ENCODE data around the gene LUZP1. TPM values are rescaled to one million over a fixed set of nuclear protein-coding genes. Genes with fewer than 3 reads are reported as not detected.

LUZP1 gene
- total and polyA plus RNA-seq, 12 donors = 7.1 to 65.3 (median 26.5) TPM

DNA sequence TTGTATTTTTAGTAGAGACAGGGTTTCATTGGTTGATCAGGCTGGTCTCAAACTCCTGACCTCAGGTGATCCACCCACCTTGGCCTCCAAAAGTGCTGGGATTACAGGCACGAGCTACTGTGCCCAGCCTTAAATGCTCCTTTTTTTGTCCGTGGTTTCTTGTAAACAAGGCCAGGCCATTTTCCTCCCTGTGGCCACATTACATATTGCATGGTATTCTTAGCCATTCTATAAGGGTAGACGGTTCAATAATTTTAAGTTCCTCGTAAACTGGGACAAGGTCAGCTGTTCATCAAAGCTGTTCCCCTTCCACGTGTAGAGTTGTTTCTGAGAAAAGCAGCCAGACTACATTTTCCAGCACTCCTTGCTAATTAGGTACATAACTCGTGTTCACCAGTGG, 10.3 kb upstream of the LUZP1 start:
- intact Hi-C loops (cut with DNase I) = no loop called here
- Histone ChIP-seq H3K4me3 (no peak overlapping the region), H3K27ac (peak overlapping the region in 3 of 5 donors; percentile 71 to 96 (median 82)), H3K27me3 (no peaks in the 10 kb centered on the region), H3K4me1 (replicated peaks in 1 of 2) (peaks cover 8 to 21% of the 10 kb centered on the region in 2 donors), H3K9me3 (replicated peaks in 1 of 3) (no peaks in the 10 kb centered on the region), H3K36me3 (replicated peaks in 1 of 2) (no peaks in the 10 kb centered on the region)
- 33 to 52% (median 38%) methylated on average over 6 of the region's 6 CpGs for WGBS, 4 donors
- peak in 2 of 7 donors; percentile 31 to 35 for DNase-seq
- no peak for TF ChIP-seq POLR2A (IDR thresholded peaks at IDR 0.05)
- TF ChIP-seq, protein P1, sequence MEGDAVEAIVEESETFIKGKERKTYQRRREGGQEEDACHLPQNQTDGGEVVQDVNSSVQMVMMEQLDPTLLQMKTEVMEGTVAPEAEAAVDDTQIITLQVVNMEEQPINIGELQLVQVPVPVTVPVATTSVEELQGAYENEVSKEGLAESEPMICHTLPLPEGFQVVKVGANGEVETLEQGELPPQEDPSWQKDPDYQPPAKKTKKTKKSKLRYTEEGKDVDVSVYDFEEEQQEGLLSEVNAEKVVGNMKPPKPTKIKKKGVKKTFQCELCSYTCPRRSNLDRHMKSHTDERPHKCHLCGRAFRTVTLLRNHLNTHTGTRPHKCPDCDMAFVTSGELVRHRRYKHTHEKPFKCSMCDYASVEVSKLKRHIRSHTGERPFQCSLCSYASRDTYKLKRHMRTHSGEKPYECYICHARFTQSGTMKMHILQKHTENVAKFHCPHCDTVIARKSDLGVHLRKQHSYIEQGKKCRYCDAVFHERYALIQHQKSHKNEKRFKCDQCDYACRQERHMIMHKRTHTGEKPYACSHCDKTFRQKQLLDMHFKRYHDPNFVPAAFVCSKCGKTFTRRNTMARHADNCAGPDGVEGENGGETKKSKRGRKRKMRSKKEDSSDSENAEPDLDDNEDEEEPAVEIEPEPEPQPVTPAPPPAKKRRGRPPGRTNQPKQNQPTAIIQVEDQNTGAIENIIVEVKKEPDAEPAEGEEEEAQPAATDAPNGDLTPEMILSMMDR (IDR thresholded peaks at IDR 0.05) = peak; percentile 28 to 54 (median 43)

DNA sequence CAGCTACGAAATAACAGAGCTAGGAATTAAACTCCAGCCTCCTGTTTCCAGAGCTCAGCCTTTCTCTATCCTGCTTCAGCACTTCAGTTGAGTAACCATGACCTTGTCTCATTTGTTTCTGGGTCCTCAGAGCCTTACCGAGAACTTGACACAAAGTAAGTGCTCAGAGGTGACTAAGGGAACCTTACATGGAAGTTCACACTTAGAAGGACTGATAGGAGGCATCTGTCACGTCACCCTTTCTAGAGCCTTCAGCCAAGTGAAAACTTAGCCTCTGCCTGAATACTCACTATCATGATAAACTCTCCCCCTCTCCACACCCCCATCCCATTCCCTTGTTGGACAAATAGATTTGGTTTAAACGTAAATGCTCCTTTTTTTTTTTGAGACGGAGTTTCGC, 9.8 kb upstream of the LUZP1 start:
- peak in 1 of 7 donors; percentile 34 for DNase-seq
- peaks cover 8 to 21% of the 10 kb centered on the region in 2 donors for H3K4me1 ChIP-seq (replicated peaks in 1 of 2)
- WGBS, 4 donors = 53 to 61% (median 57%) methylated on average over 6 of the region's 6 CpGs
- H3K27me3 ChIP-seq = no peaks in the 10 kb centered on the region
- no peak for TF ChIP-seq POLR2A (IDR thresholded peaks at IDR 0.05)
- TF ChIP-seq, protein P1 (IDR thresholded peaks at IDR 0.05) = no peak
- H3K9me3 ChIP-seq (replicated peaks in 1 of 3) = no peaks in the 10 kb centered on the region
- peak overlapping the region in 4 of 5 donors; percentile 63 to 96 (median 76) for H3K27ac ChIP-seq
- intact Hi-C loops (cut with DNase I) = no loop called here
- H3K4me3 ChIP-seq = no peak overlapping the region
- H3K36me3 ChIP-seq (replicated peaks in 1 of 2) = no peaks in the 10 kb centered on the region

DNA sequence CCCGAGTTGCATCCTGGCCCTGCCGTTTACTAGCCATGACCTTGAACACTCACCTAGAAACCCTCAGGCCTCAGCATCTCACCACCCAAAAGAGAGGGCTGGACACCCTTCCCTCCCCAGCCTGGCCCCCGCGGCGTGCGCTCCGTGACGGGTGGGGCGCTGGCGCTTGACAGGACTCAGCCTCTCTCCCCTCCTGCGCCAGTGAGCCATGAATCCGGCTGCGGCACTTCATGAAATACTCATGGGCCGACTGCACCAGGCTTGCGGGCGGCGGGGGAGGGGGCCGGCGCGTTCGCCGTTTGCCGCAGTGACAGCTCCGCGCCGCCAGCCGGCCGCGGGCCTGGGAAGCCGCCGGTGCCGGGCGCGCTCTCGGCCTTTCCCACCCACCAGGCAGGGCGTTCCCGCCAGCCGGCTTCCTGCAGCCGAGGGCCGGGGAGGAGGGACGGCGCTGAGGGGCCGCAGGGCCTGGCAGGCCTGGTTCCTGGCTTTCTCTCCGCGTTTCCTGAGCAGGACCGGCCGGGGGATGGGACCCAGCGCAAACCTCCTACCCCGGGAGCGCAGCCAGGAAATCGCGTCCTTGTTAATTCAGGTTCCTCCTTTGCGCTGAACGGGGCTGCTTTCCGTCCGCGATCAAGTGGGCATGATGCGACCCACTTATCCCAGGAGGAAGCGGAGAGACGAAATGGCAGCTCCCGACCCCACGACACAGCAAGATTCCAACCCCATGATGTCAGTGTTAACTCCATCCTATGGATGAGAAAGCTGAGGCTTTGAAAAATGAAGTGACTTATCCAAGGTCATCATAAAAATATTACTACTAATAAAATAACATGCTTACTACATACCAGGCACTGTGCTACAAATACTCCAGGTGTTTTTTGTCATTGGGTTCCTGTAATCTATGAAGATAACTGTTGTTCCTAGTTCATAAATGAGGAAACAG, 9.1 kb upstream of the LUZP1 start:
- TF ChIP-seq POLR2A (IDR thresholded peaks at IDR 0.05) = peak; percentile 30 to 63
- TF ChIP-seq, protein P1 (IDR thresholded peaks at IDR 0.05) = peak in 4 of 6 experiments; percentile 7 to 61 (median 38)

DNA sequence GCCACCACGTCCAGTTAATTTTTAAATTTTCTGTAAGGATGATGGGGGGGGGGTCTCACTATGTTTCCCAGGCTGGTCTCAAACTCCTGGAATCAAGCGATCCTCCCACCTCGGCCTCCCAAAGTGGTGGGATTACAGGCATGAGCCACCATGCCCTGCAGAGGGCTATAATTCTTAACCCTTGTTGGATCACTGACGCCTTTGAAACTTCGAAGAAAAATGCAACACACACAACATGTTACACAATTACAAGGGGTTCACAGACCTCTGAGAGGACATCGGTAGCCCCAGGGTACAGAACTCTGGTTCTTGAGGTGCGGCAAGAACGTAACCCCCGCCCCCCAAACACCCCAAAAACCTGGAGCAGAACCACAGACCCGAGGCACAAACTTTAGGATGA, 8.4 kb upstream of the LUZP1 start:
- H3K4me3 ChIP-seq = peak overlapping the region in 2 of 4 donors; percentile 31 to 77
- WGBS, 4 donors = 44 to 60% (median 50%) methylated on average over 3 to 10 of the region's 10 CpGs
- no peak for DNase-seq
- no peaks in the 10 kb centered on the region for H3K27me3 ChIP-seq
- no peak for TF ChIP-seq POLR2A (IDR thresholded peaks at IDR 0.05)
- TF ChIP-seq, protein P1 (IDR thresholded peaks at IDR 0.05) = no peak
- intact Hi-C loops (cut with DNase I) = no loop called here
- H3K4me1 ChIP-seq (replicated peaks in 1 of 2) = peaks cover 8 to 21% of the 10 kb centered on the region in 2 donors
- no peaks in the 10 kb centered on the region for H3K9me3 ChIP-seq (replicated peaks in 1 of 3)
- peak overlapping the region in 4 of 5 donors; percentile 71 to 96 (median 82) for H3K27ac ChIP-seq
- no peaks in the 10 kb centered on the region for H3K36me3 ChIP-seq (replicated peaks in 1 of 2)

More for the DNA sequence above, 9.1 kb upstream of the LUZP1 start:
- DNase-seq = peak; percentile 77 to 93 (median 88)
- H3K27me3 ChIP-seq = no peaks in the 10 kb centered on the region
- H3K4me1 ChIP-seq (replicated peaks in 1 of 2) = peaks cover 8 to 21% of the 10 kb centered on the region in 2 donors
- no peaks in the 10 kb centered on the region for H3K9me3 ChIP-seq (replicated peaks in 1 of 3)
- WGBS, 4 donors = 0 to 1% (median 1%) methylated on average over 15 to 62 of the region's 62 CpGs
- peak overlapping the region; percentile 63 to 96 (median 82) for H3K27ac ChIP-seq
- H3K36me3 ChIP-seq (replicated peaks in 1 of 2) = no peaks in the 10 kb centered on the region
- peak overlapping the region in 2 of 4 donors; percentile 31 to 77 for H3K4me3 ChIP-seq
- intact Hi-C loops (cut with DNase I) = no loop called here

Data from adrenal gland (tissue), 12 donors.